Panc1 (cell line): ENCODE measurements around the gene NDUFA7. TPM values are rescaled to one million over a fixed set of nuclear protein-coding genes. Genes with fewer than 3 reads are reported as not detected.

ENCODE experiments used
- ATAC-seq: fragments of 200-7000 bp; cut with Tn5 transposase; 2 replicates; pipeline ENCODE4 v1.9.1; 2020; ENCODE audit warnings: mild to moderate bottlenecking, moderate library complexity
- Bru-seq: library from RNA; stranded (reverse); fragments of 400-500 nt; gene quantifications from one replicate; lab custom pipeline; 2021; lab: Mats Ljungman, UMichigan
- BruChase-seq, 2 experiments: library from RNA; stranded (reverse); fragments of 400-500 nt; gene quantifications; one replicate each; lab custom pipeline; 2021; lab: Mats Ljungman, UMichigan
- BruUV-seq: library from RNA; stranded (reverse); fragments of 400-500 nt; replicated peaks from 2 replicates; lab custom pipeline; 2021; lab: Mats Ljungman, UMichigan
- CTCF ChIA-PET: fragments of 300-600 bp; sonication (Branson Sonifier 250); formaldehyde crosslinking; loops from one replicate; lab custom pipeline; 2022; ENCODE audit warnings: antibody characterized with exemption; lab: Charles Lee
- POLR2A ChIA-PET: fragments of 300-600 bp; sonication (Branson Sonifier 250); formaldehyde crosslinking; loops from one replicate; lab custom pipeline; 2022; ENCODE audit warnings: antibody characterized with exemption; lab: Charles Lee
- DNase-seq: peaks from one replicate; pipeline ENCODE4 v3.0.0-alpha.2; 2010; ENCODE audit warnings: low read depth, low spot score
- H3K27ac ChIP-seq: 2 replicates; pipeline ENCODE4 v1.5.1; 2011; ENCODE audit warnings: mild to moderate bottlenecking, low read length, inconsistent platforms
- H3K27me3 ChIP-seq: fragments of 200-500 bp; sonication (Bioruptor generic); 2 replicates; pipeline ENCODE4 v1.6.0; 2014; ENCODE audit warnings: low read length, inconsistent platforms; ENCODE audit not compliant: control insufficient read depth, insufficient read depth
- H3K36me3 ChIP-seq: fragments of 200-500 bp; sonication (Bioruptor generic); 2 replicates; pipeline ENCODE4 v1.5.1; 2014; ENCODE audit warnings: inconsistent platforms, mild to moderate bottlenecking, low read length, moderate library complexity; ENCODE audit not compliant: control insufficient read depth, insufficient read depth
- H3K4me1 ChIP-seq: 2 replicates; pipeline ENCODE4 v1.5.1; 2011; ENCODE audit warnings: inconsistent platforms, mild to moderate bottlenecking, low read length, moderate library complexity; ENCODE audit not compliant: control insufficient read depth, insufficient read depth
- H3K4me3 ChIP-seq, 2 experiments: 2 replicates each; pipeline ENCODE4 v1.5.1; 2011 to 2012; ENCODE audit warnings: low read depth in 2 of 2, low read length in 2 of 2, mild to moderate bottlenecking in 2 of 2, inconsistent platforms in 1 of 2, moderate library complexity in 1 of 2
- H3K9me3 ChIP-seq: fragments of 200-500 bp; sonication (Bioruptor generic); 2 replicates; pipeline ENCODE4 v1.5.1; 2014; ENCODE audit warnings: low read depth, mild to moderate bottlenecking, inconsistent platforms, low read length, moderate library complexity; ENCODE audit not compliant: control insufficient read depth, insufficient read depth
- CTCF ChIP-seq: fragments of 450-650 bp; IDR thresholded peaks from 2 replicates; pipeline ENCODE4 v1.5.1; 2017; ENCODE audit warnings: mild to moderate bottlenecking
- POLR2AphosphoS5 ChIP-seq: IDR thresholded peaks from 2 replicates; pipeline ENCODE4 v1.6.1; 2012; ENCODE audit warnings: mild to moderate bottlenecking, low read depth, low read length, moderate library complexity
- REST ChIP-seq, 2 experiments: IDR thresholded peaks; 2 replicates each; pipeline ENCODE4 v1.6.1; 2011 to 2012; ENCODE audit warnings: low read depth in 2 of 2, control low read depth in 1 of 2, low read length in 1 of 2, mild to moderate bottlenecking in 1 of 2, moderate library complexity in 1 of 2; ENCODE audit not compliant: insufficient read depth in 1 of 2
- SIN3A ChIP-seq: IDR thresholded peaks from 2 replicates; pipeline ENCODE4 v1.6.1; 2012; ENCODE audit warnings: low read depth, mild to moderate bottlenecking, low read length, moderate library complexity, borderline replicate concordance; ENCODE audit not compliant: insufficient read depth
- TCF7L2 ChIP-seq: IDR thresholded peaks from 2 replicates; pipeline ENCODE4 v1.6.1; 2011; ENCODE audit warnings: mild to moderate bottlenecking, low read depth, low read length, inconsistent platforms
- in situ Hi-C: cut with HindIII; loops from 2 replicates; pipeline ENCODE4 v1.10.0; 2016; ENCODE audit warnings: low sequenced_read_pairs, low pct_unique_long_range_greater_than_20kb
- intact Hi-C: fragments of 100-400 bp; cut with micrococcal nuclease; formaldehyde crosslinking; loops from one replicate; pipeline ENCODE4 v1.10.0; 2022; ENCODE audit not compliant: unreplicated experiment
- long read RNA-seq: library from polyadenylated mRNA; unstranded; transcript quantifications from one replicate; pipeline ENCODE4 v2.0.0, GENCODE V29; 2021; ENCODE audit not compliant: unreplicated experiment
- polyA plus RNA-seq: library from polyadenylated mRNA; unstranded; fragments of >200 nt; gene quantifications from one replicate; pipeline ENCODE4 v1.2.1, GENCODE V29; 2012; ENCODE audit warnings: missing spikeins; ENCODE audit not compliant: insufficient read length
- total RNA-seq: library from RNA; stranded (reverse); gene quantifications from one replicate; pipeline ENCODE4 v1.2.1, GENCODE V29; 2021; ENCODE audit not compliant: unreplicated experiment

The NDUFA7 gene
- total RNA-seq (36.8 TPM), Bru-seq, nascent RNA (percentile 51 among the genes with signal in this experiment), BruChase-seq, experiment 1, labeled RNA remaining after a 2-hour chase (percentile 57 among the genes with signal in this experiment), BruChase-seq, experiment 2, labeled RNA remaining after a 6-hour chase (percentile 56 among the genes with signal in this experiment)
- 38.3 TPM for polyA plus RNA-seq
- long read RNA-seq, transcript NDUFA7-201 (4 exons, 601 nt), result major isoform, 23 of 30 reads
- long read RNA-seq, partial matches to known transcripts, result 6 of 30 reads
- long read RNA-seq, other reads (novel, unspliced or antisense), result 0 of 30 reads

- in situ Hi-C loops, result no loop called here
- peak within 1 kb of the TSS; percentile 94 for H3K27ac ChIP-seq
- H3K27me3 ChIP-seq, result no peaks in the 10 kb centered on the region
- intact Hi-C loops, result no loop called here
- peak; percentile 93 for ATAC-seq
- peaks cover 14% of the 10 kb centered on the region for H3K4me1 ChIP-seq
- TF ChIP-seq TCF7L2, result no peak
- peak in 1 of 2 experiments; percentile 39; a peak in 1 of 4 replicates for TF ChIP-seq REST (IDR thresholded peaks at IDR 0.05; ENCODE audit: insufficient read depth in 1 of 2, low read depth in 2 of 2, low read length in 1 of 2)
- no peak; the same call in 1 of the 2 replicates for TF ChIP-seq CTCF
- peak; percentile 97 for TF ChIP-seq POLR2AphosphoS5
- TF ChIP-seq SIN3A, result 0 out of 2 replicates have a peak, but pooled peaks have one; percentile 64
- BruUV-seq, result TSS peak; percentile 98
- no peaks in the 10 kb centered on the region for H3K9me3 ChIP-seq
- H3K4me3 ChIP-seq, result peak within 1 kb of the TSS; percentile 92 to 98
- DNase-seq, result peak; percentile 64
- ChIA-PET POLR2A (no interaction called here), CTCF (no interaction called here)
- peaks cover 8% of the 10 kb centered on the region for H3K36me3 ChIP-seq
These were observed at the start of gene NDUFA7, which contains the start of gene RPS28 for GRCh38 chr19:8321067-8321985. Gene NDUFA7, minus strand, starts transcription at chr19:8321375. Its CDS starts 17 bp downstream, at chr19:8321358. Gene RPS28, plus strand, starts transcription at chr19:8321496. Its CDS starts 35 bp downstream, at chr19:8321531.

GRCh38 chr19:8370176-8371010 lies 49.2 kb upstream of the NDUFA7 start:
- CTCF ChIA-PET, result no interaction called here
- H3K4me1 ChIP-seq, result peaks cover 20% of the 10 kb centered on the region
- H3K36me3 ChIP-seq, result no peaks in the 10 kb centered on the region; the same call in none of the 2 replicates
- POLR2A ChIA-PET, result no interaction called here
- in situ Hi-C loops (no loop called here), intact Hi-C loops (no loop called here)
- TF ChIP-seq SIN3A (no peak), POLR2AphosphoS5 (0 out of 2 replicates have a peak, but pooled peaks have one; percentile 22)
- H3K9me3 ChIP-seq, result no peaks in the 10 kb centered on the region
- no peak overlapping the region for H3K27ac ChIP-seq
- H3K27me3 ChIP-seq, result no peaks in the 10 kb centered on the region
- no peak for DNase-seq
- no peak for ATAC-seq
- no TSS peak for BruUV-seq
- H3K4me3 ChIP-seq, result no peak overlapping the region
